Mammary epithelial cell (primary cell): Measurements from ENCODE around the gene LSR.

Experiments used
- CTCF ChIP-seq, 2 donors: IDR thresholded peaks in 1 of 2; conservative IDR thresholded peaks in 1 of 2; 2 replicates each; pipeline ENCODE4 v1.5.1; 2011 to 2012; ENCODE audit warnings: inconsistent platforms in 2 of 2, low read length in 2 of 2, mild to moderate bottlenecking in 2 of 2, control low read depth in 1 of 2, low read depth in 1 of 2; ENCODE audit not compliant: insufficient read depth in 1 of 2; ENCODE audit errors: extremely low read depth in 1 of 2
- EZH2 ChIP-seq: IDR thresholded peaks from 2 replicates; pipeline ENCODE4 v1.6.1; 2012; ENCODE audit warnings: low read length, inconsistent platforms, borderline replicate concordance

GRCh38 chr19:35302446-35302845 lies 53.6 kb downstream of the LSR start:
- no peak for TF ChIP-seq CTCF (conservative IDR thresholded peaks at IDR 0.05 in 1 of 2, IDR thresholded peaks at IDR 0.05 in 1 of 2; ENCODE audit: extremely low read depth in 1 of 2, insufficient read depth in 1 of 2, low read depth in 1 of 2, low read length in 2 of 2)
- TF ChIP-seq EZH2: no peak
